Activated T-helper 1 cell treated with anti-CD3 and anti-CD28 coated beads, Interleukin-2, amount 50 U/mL, for 16 hours (primary cell): ENCODE results near the gene SLC35G1.

Source experiments
- DNase-seq, 2 donors: peaks; one replicate each; pipeline ENCODE4 v3.0.0-alpha.2; 2020; ENCODE audit warnings: low read depth in 1 of 2, low spot score in 1 of 2

Gene SLC35G1

DNA sequence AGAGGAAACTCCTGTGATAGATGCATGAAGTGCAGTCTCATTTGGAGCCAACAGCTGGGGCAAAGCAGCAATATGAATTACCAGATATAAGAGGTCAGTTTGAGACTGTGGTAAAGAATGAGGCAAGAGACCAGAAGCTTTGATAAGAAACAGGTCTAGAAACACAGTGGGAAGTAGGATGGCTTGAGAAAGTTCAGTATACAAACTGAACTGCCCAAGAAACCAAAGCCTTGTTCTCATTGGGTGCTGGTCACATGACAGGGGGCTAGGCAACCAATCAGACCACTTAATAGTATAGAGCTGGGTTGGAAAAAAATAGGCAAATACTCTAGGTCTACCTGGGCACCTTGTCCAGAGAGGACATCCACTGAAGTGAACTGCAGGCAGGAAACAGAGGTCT lies 53.7 kb downstream of the SLC35G1 start:
- DNase-seq: no peak

DNA sequence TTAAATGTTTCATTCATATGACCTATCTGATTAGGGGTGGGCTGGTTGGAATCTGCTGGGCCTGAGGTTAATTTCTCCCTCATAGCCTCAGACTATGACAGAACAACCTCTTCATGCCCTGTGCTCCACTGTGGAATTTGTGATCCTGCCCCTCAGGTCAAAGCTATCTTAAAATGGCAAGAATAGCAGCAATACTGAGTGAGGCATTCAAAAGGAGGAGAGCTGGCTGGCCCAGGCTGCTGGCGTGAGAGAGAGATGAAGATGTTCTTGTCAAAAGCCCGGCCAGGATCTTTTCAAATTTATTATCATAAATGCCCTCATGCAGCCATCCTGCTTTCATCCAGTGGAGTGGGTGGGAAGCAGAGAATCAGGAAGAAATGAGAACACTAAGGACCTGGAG lies 58.1 kb downstream of the SLC35G1 start:
- DNase-seq: no peak
